ENCODE measurements around the gene DENND2A.

DNA sequence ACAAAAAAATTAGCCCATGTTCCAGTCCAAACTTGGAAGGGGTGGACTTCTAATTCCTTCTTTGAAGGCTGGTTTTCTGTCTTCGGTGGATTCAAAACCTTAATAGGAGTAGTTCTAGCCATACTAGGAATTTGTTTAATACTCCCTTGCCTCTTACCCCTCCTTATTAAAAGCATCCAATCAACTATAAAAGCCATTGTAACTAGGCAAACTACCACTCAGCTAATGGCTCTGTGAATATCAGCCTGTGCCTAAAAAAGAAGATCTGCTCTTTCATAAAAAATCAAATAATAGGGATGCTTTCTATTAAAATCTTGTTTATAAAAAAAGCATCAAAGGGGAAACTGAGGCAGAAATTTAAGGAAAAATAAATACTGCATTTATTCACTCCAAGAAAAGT, 28.0 kb upstream of the DENND2A start:
- no peak for TF ChIP-seq EZH2phosphoT487 (IDR thresholded peaks at IDR 0.05; ENCODE audit: borderline replicate concordance, low read length)
- TF ChIP-seq, protein P1, sequence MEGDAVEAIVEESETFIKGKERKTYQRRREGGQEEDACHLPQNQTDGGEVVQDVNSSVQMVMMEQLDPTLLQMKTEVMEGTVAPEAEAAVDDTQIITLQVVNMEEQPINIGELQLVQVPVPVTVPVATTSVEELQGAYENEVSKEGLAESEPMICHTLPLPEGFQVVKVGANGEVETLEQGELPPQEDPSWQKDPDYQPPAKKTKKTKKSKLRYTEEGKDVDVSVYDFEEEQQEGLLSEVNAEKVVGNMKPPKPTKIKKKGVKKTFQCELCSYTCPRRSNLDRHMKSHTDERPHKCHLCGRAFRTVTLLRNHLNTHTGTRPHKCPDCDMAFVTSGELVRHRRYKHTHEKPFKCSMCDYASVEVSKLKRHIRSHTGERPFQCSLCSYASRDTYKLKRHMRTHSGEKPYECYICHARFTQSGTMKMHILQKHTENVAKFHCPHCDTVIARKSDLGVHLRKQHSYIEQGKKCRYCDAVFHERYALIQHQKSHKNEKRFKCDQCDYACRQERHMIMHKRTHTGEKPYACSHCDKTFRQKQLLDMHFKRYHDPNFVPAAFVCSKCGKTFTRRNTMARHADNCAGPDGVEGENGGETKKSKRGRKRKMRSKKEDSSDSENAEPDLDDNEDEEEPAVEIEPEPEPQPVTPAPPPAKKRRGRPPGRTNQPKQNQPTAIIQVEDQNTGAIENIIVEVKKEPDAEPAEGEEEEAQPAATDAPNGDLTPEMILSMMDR (IDR thresholded peaks at IDR 0.05; ENCODE audit: low read depth, low read length, poor library complexity, severe bottlenecking) = no peak

Data from DOHH2 (cell line).